ENCODE results near the gene FRG2. TPM values are rescaled to one million over a fixed set of nuclear protein-coding genes. Genes with fewer than 3 reads are reported as not detected.
"Not testable (repeated sequence)": the region's sequence is repeated elsewhere in the genome, so short reads cannot be mapped to it uniquely, and the experiment has no call there.

The FRG2 gene
- total RNA-seq, 1 donor from 2014 or later, result not detected

DNA sequence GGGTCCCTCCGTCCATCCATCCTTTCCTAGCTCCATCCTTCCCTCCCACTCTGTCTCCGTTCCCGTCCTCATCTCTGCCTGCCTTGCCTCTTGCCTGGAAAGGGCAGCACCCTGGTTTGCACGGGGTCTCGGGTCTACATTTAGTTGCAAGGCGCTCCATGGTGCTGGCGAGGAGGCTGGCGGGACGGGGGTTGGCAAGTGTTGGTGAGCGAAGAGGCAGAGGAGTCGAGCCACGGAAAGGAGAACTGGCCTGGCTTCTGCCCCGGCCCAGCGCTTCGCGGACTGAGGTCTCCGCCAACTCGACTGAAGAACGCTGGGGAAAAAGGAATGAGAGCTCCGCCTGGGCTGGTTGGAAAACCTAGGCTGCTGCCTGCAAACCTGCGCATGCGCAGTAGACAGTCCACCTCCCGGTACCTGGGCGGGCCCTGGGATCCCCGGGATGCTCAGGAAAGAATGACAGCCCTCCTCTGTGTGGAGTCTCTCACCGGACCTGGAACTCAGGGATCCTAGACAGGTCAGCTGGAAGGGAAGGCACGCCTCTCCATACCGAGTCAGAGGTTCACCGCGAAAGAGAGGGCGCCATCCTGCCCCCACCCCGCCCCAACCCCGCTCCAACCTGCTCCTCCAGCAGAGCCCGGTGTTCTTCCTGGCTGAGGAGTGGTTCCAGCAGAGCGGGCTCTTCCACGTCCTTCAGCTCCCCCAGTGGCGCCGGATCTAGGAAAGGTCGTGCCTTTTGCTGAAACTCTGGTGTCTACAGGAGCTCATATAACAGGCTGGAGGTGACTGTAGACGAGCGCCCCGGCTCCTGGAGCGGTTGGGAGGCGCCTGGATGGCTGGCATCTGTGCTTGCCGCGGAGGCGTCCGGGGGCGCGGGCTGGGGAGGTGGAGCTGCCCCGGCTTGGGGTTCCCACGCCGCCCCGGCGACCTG lies 6.0 kb downstream of the FRG2 start:
- no peaks in the 10 kb centered on the region for H3K9me3 ChIP-seq
- H3K36me3 ChIP-seq, result no peaks in the 10 kb centered on the region
- TF ChIP-seq CTCF (IDR thresholded peaks at IDR 0.05), result no peak
- intact Hi-C loops (cut with DNase I), result no loop called here
- no peak overlapping the region for H3K27ac ChIP-seq
- peak overlapping the region; percentile 42 to 52 for H3K4me3 ChIP-seq
- peaks cover 0 to 11% of the 10 kb centered on the region in 2 donors for H3K4me1 ChIP-seq
- no peak for DNase-seq (ENCODE audit: low spot score in 2 of 2)
- peaks cover 17% of the 10 kb centered on the region for H3K27me3 ChIP-seq

GRCh38 chr4:190019859-190020463 lies 7.1 kb downstream of the FRG2 start:
- peaks cover 0 to 11% of the 10 kb centered on the region in 2 donors for H3K4me1 ChIP-seq
- peaks cover 17% of the 10 kb centered on the region for H3K27me3 ChIP-seq
- intact Hi-C loops (cut with DNase I); H3K27ac ChIP-seq; DNase-seq (ENCODE audit: low spot score in 2 of 2); H3K9me3 ChIP-seq; H3K36me3 ChIP-seq: not testable (repeated sequence)
- peak overlapping the region; percentile 42 to 52 for H3K4me3 ChIP-seq

DNA sequence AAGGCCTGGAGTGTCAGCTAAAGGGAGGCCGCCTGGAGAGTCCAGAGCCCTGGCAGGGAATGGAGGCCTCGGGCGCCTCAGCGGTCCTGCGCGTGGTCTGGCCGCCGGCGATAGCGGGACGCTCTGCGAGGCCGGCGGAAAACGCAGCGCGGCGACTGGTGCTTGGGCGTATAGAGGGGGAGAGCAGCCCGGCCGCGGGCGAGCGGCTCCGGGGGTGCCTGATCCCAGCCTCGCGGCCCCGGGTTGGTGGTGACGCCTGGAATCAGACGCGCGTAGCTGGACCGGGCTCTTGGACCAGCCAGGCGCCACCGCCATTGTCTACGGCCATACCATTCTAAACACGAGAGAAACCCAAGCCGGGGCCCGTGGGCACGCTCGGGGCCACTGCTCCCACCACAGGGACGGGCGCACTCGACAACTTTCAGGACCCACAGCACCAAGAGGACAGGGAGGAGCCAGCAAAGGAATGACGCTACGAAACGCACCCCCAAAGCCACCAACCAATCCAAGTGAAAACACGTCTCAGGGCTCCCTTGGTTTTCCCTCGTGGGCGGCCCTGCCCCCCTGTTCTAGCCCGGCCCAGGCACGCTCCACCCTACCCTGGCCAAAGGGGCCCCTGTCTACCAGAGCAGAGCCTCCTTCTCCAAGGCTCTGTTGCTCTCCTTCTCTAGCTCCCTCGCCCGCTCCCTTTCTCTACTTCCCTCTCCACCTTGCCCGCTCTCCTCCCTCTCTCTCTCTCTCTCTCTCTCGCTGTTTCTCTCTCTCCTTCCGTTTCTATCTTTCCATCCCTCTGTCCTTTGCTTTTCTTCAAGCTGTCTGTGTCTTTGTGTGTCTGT lies 7.8 kb downstream of the FRG2 start:
- H3K4me1 ChIP-seq, result peaks cover 0 to 14% of the 10 kb centered on the region in 2 donors
- H3K27ac ChIP-seq, result no peak overlapping the region
- H3K27me3 ChIP-seq, result peaks cover 17% of the 10 kb centered on the region
- no peak for TF ChIP-seq CTCF (IDR thresholded peaks at IDR 0.05)
- peak overlapping the region; percentile 8 to 13 for H3K4me3 ChIP-seq
- no peaks in the 10 kb centered on the region for H3K9me3 ChIP-seq
- H3K36me3 ChIP-seq, result no peaks in the 10 kb centered on the region
- no peak for DNase-seq (ENCODE audit: low spot score in 2 of 2)
- intact Hi-C loops (cut with DNase I), result no loop called here

DNA sequence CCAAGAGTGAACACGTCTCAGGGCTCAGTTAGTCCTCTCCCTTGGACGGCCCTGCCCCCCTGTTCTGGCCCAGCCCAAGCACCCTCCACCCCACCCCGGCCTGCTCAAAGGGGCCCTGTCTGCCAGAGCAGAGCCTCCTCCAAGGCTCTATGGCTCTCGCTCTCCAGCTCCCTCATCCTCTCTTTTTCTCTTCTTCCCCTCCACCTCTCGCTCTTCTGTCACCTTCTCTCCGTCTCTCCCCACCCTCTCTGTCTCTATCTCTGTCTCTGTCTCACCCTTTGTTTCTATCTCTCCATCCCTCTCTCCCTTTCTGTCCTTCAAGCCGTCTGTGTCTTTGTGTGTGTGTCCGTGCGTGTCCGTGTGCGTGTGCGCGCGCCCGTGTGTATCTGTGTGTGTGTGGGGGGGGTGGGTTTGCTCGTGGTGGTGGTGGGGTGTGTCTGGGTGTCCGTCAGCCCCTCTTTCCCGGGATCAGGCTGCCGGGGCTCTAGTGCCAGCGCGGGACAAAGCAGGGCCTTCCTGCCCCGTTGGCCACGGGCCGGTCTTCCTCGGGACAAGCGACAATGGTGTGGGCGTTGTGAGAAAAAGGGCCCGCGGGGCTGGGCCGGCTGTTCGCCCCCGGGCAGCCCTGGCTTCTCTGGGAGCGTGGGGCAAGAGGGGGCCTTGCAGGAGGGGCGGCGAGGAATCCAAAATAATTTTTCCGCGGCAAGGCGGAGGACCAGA lies 8.7 kb downstream of the FRG2 start:
- TF ChIP-seq CTCF (IDR thresholded peaks at IDR 0.05), result no peak
- peaks cover 0 to 14% of the 10 kb centered on the region in 2 donors for H3K4me1 ChIP-seq
- no peak overlapping the region for H3K27ac ChIP-seq
- intact Hi-C loops (cut with DNase I), result no loop called here
- peak overlapping the region in 1 of 2 donors; percentile 36 for H3K4me3 ChIP-seq
- H3K27me3 ChIP-seq, result peaks cover 17% of the 10 kb centered on the region
- no peaks in the 10 kb centered on the region for H3K9me3 ChIP-seq
- DNase-seq (ENCODE audit: low spot score in 2 of 2), result no peak
- H3K36me3 ChIP-seq, result no peaks in the 10 kb centered on the region

DNA sequence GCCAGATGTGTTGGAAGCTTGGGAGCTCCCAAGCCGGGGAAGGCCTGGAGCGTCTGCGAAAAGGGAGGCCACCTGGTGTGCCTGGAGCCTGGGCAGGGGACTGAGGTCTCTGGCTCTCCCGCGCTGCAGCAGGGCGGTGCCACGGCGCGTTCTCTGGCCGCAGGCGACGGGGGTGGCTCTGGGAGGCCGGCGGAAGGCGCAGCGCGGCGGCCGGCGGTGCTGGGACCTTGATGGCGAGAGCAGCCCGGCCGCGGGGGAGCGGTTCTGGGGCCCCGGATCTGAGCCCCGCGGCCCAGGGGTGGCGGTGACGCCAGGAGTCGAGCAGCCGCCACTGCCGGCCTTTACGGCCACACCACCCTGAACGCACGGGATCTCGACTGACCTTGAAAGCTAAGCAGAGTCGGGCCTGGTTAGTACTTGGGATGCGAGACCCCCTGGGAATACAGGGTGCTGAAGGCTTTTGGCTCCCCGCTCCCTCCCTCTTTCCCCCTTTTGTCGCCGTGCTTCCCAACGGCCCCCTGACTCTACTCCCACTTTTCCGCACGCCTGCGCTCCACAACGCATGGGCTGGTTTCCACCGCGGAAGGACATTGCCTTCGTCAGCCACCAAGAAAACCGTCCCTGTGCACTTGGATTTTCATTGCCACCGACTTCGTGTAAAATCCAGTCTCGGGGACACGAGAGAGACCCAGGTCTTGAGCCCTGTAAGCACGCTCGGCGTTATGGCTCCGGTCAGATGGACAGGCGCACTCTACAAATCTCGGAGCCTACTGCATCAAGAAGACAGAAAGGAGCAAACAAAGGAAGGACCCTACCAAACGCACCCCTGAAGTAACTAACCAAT lies 9.5 kb downstream of the FRG2 start:
- intact Hi-C loops (cut with DNase I), result no loop called here
- H3K4me1 ChIP-seq, result peaks cover 0 to 14% of the 10 kb centered on the region in 2 donors
- no peak for DNase-seq (ENCODE audit: low spot score in 2 of 2)
- H3K36me3 ChIP-seq, result no peaks in the 10 kb centered on the region
- H3K9me3 ChIP-seq, result no peaks in the 10 kb centered on the region
- TF ChIP-seq CTCF (IDR thresholded peaks at IDR 0.05), result no peak
- H3K27me3 ChIP-seq, result peaks cover 17% of the 10 kb centered on the region
- no peak overlapping the region for H3K27ac ChIP-seq
- H3K4me3 ChIP-seq, result peak overlapping the region in 1 of 2 donors; percentile 36
